Activated B cell treated with CpG ODN at 0.5 μM for 24 hours (primary cell): Measurements from ENCODE around the gene BPTF. TPM values are rescaled to one million over a fixed set of nuclear protein-coding genes. Genes with fewer than 3 reads are reported as not detected.

Experiments
- ATAC-seq: fragments of 200-7000 bp; cut with Tn5 transposase; one replicate; pipeline ENCODE4 v1.10.0; 2021; ENCODE audit warnings: low read depth, mild to moderate bottlenecking, moderate library complexity
- CTCF ChIA-PET: fragments of 350-600 bp; sonication (Branson Sonifier 250); formaldehyde crosslinking; loops from one replicate; lab custom pipeline; 2021; ENCODE audit warnings: antibody characterized with exemption; lab: Charles Lee
- POLR2A ChIA-PET: fragments of 350-600 bp; sonication (Branson Sonifier 250); formaldehyde crosslinking; loops from one replicate; lab custom pipeline; 2021; ENCODE audit warnings: antibody characterized with exemption; lab: Charles Lee
- DNase-seq: peaks from one replicate; pipeline ENCODE4 v3.0.0; 2022
- H3K27ac Mint-ChIP-seq: one replicate; pipeline ENCODE4 v1.8.0; 2020; ENCODE audit warnings: mixed read lengths
- H3K27me3 Mint-ChIP-seq: one replicate; pipeline ENCODE4 v1.8.0; 2021; ENCODE audit warnings: mixed read lengths
- H3K36me3 Mint-ChIP-seq: one replicate; pipeline ENCODE4 v1.8.0; 2021; ENCODE audit warnings: low read depth, mixed read lengths
- H3K4me1 Mint-ChIP-seq: one replicate; pipeline ENCODE4 v1.8.0; 2021; ENCODE audit warnings: mixed read lengths
- H3K4me3 Mint-ChIP-seq: one replicate; pipeline ENCODE4 v1.8.0; 2020; ENCODE audit warnings: mild to moderate bottlenecking, mixed read lengths
- H3K9me3 Mint-ChIP-seq: one replicate; pipeline ENCODE4 v1.8.0; 2020; ENCODE audit warnings: mixed read lengths
- CTCF ChIP-seq: fragments of 200-600 bp; IDR thresholded peaks from one replicate; pipeline ENCODE4 v1.8.0; 2022; ENCODE audit warnings: antibody characterized with exemption, mild to moderate bottlenecking
- intact Hi-C: fragments of 100-400 bp; cut with micrococcal nuclease; formaldehyde crosslinking; loops from one replicate; pipeline ENCODE4 v1.15.1; 2024
- total RNA-seq: library from RNA; stranded (reverse); gene quantifications from 2 replicates; pipeline ENCODE4 v1.2.3, GENCODE V29; 2022

Gene BPTF
- total RNA-seq, 1 donor from 2014 or later, result 174 TPM

DNA sequence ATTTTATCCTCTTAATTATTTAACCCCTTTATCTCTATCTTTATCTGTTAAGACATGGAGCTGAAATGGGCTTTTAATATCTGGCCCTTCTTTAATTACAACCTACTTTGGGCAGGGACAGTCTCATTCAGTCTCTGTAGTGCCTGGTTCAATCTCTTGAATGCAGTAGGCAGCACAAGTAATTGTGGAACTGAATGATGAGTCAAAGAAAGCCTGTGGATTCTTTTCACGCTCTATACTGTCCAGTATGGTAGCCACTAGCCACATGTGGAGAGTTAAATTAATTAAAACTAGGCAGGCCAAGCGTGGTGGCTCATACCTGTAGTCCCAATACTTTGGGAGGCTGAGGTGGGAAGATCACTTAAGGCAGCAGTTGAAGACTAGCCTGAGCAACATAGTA lies 9.3 kb downstream of the BPTF start:
- no peaks in the 10 kb centered on the region for H3K27me3 Mint-ChIP-seq
- H3K4me1 Mint-ChIP-seq, result peaks cover 80% of the 10 kb centered on the region
- intact Hi-C loops, result no loop called here
- ATAC-seq (no peak), DNase-seq (no peak)
- peaks cover 28% of the 10 kb centered on the region for H3K36me3 Mint-ChIP-seq
- H3K27ac Mint-ChIP-seq, result no peak overlapping the region
- H3K4me3 Mint-ChIP-seq, result no peak overlapping the region
- CTCF ChIA-PET, result no interaction called here
- H3K9me3 Mint-ChIP-seq, result no peaks in the 10 kb centered on the region
- POLR2A ChIA-PET, result interaction anchor here (0.5 to 1.0 kb wide), 4 partner anchors 16 to 96 kb away, joined by 3 to 5 read pairs (median 3); no protein-coding TSS in a partner anchor
- no peak for TF ChIP-seq CTCF

DNA sequence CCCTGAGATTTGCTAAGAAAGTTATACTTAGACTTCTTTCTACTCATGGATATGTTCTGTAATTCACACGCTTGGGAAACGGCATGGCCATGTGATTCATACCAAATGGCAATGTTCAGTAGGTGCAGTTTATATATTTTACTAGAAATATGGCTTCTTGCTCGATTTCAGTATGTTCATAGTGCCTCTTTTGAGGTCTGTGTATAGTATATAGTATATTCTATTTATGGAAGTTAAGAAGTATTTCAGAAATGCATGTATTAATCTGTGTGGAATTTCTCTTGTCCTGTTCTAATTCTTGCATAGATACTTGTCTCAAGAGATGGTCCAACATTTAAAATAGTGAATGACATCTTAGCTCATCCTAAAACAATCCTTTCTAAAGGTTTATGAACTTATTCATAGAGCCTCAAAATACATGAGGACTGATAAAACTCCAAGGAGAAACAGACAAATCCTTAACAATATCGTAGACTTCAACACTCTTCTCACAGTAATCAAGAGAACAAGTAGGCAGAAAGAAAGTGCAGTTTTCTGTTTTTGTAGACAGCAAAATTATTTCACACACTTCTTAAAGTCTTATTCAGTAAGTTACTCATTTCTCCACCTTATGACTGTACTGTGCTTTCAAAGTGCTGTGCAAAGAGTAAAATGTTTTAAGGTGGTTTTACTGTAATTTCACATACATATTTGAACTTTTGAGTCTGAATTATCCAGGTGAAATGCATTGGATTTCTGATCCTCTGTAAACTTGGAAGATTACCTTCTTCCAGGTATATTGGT lies 11.1 kb downstream of the BPTF start:
- Mint-ChIP-seq H3K4me3 (no peak overlapping the region), H3K27ac (peak overlapping the region; percentile 71)
- POLR2A ChIA-PET, result interaction anchor here (1.0 kb wide), 1 partner anchor 47 kb away, joined by 5 read pairs; no protein-coding TSS in a partner anchor

GRCh38 chr17:67837965-67838364 lies 12.7 kb downstream of the BPTF start:
- Mint-ChIP-seq H3K4me1 (peaks cover 78% of the 10 kb centered on the region), H3K27me3 (no peaks in the 10 kb centered on the region), H3K9me3 (no peaks in the 10 kb centered on the region), H3K27ac (no peak overlapping the region), H3K4me3 (no peak overlapping the region), H3K36me3 (peaks cover 18% of the 10 kb centered on the region)
- POLR2A ChIA-PET, result no interaction called here
- ATAC-seq, result no peak
- no peak for TF ChIP-seq CTCF
- CTCF ChIA-PET, result no interaction called here
- no peak for DNase-seq
- intact Hi-C loops, result no loop called here

More for the DNA sequence above, 11.1 kb downstream of the BPTF start:
- no peaks in the 10 kb centered on the region for H3K9me3 Mint-ChIP-seq
- no peak for TF ChIP-seq CTCF
- DNase-seq (no peak), ATAC-seq (no peak)
- peaks cover 76% of the 10 kb centered on the region for H3K4me1 Mint-ChIP-seq
- peaks cover 20% of the 10 kb centered on the region for H3K36me3 Mint-ChIP-seq
- no peaks in the 10 kb centered on the region for H3K27me3 Mint-ChIP-seq
- intact Hi-C loops, result no loop called here
- CTCF ChIA-PET, result no interaction called here

GRCh38 chr17:67838538-67838937 lies 13.2 kb downstream of the BPTF start:
- peaks cover 73% of the 10 kb centered on the region for H3K4me1 Mint-ChIP-seq
- no peak overlapping the region for H3K27ac Mint-ChIP-seq
- no peak overlapping the region for H3K4me3 Mint-ChIP-seq
- no peaks in the 10 kb centered on the region for H3K9me3 Mint-ChIP-seq
- CTCF ChIA-PET, result no interaction called here
- no peak for ATAC-seq
- peaks cover 14% of the 10 kb centered on the region for H3K36me3 Mint-ChIP-seq
- POLR2A ChIA-PET, result interaction anchor here (1.4 kb wide), 1 partner anchor 17 kb away, joined by 3 read pairs; no protein-coding TSS in a partner anchor
- no peak for DNase-seq
- no peaks in the 10 kb centered on the region for H3K27me3 Mint-ChIP-seq
- intact Hi-C loops, result no loop called here
- no peak for TF ChIP-seq CTCF

GRCh38 chr17:67841992-67842391 lies 16.7 kb downstream of the BPTF start:
- no peak overlapping the region for H3K4me3 Mint-ChIP-seq
- no peaks in the 10 kb centered on the region for H3K9me3 Mint-ChIP-seq
- H3K4me1 Mint-ChIP-seq, result peaks cover 45% of the 10 kb centered on the region
- intact Hi-C loops, result loop anchor here (1.0 to 5.0 kb wide), 2 partner anchors 13 to 35 kb away; no protein-coding TSS in a partner anchor
- ATAC-seq, result no peak
- DNase-seq, result no peak
- TF ChIP-seq CTCF, result no peak
- no peak overlapping the region for H3K27ac Mint-ChIP-seq
- POLR2A ChIA-PET, result no interaction called here
- CTCF ChIA-PET, result no interaction called here
- H3K36me3 Mint-ChIP-seq, result peaks cover 4% of the 10 kb centered on the region
- H3K27me3 Mint-ChIP-seq, result no peaks in the 10 kb centered on the region
